SK-N-SH (cell line): ENCODE data around the gene NMNAT1. TPM values are rescaled to one million over a fixed set of nuclear protein-coding genes. Genes with fewer than 3 reads are reported as not detected.

ENCODE experiments used
- CTCF ChIA-PET: fragments of 300-600, 350-600 bp; formaldehyde crosslinking; extraction: SDS; loops from one replicate; lab custom pipeline; 2021; lab: Yijun Ruan, JAX
- POLR2A ChIA-PET: fragments of 350-600 bp; sonication (Branson Sonifier 250); formaldehyde crosslinking; extraction: SDS; loops from one replicate; lab custom pipeline; 2020; ENCODE audit warnings: antibody characterized with exemption, inconsistent platforms; lab: Yijun Ruan, JAX
- DNase-seq: peaks from one replicate; pipeline ENCODE4 v3.0.0; 2012
- H2AFZ ChIP-seq: fragments of 200-600 bp; sonication (generic); 2 replicates; pipeline ENCODE4 v1.8.1; 2016; ENCODE audit warnings: antibody characterized with exemption, mild to moderate bottlenecking, low read depth
- H3F3A ChIP-seq: fragments of 200-600 bp; sonication (generic); replicated peaks from 2 replicates; pipeline ENCODE3; 2016; ENCODE audit warnings: antibody characterized with exemption, mild to moderate bottlenecking; ENCODE audit not compliant: insufficient read depth
- H3K27ac ChIP-seq, 2 experiments: fragments of 200-500 bp in 1 of 2; fragments of 200-600 bp in 1 of 2; sonication (Bioruptor generic) in 1 of 2; sonication (generic), shearing (Covaris generic) in 1 of 2; 2 replicates each; pipeline versions ENCODE4 v1.5.1 to v1.6.1; 2014 to 2016; ENCODE audit warnings: low read depth in 2 of 2, inconsistent platforms in 1 of 2, low read length in 1 of 2, mild to moderate bottlenecking in 1 of 2, mixed read lengths in 1 of 2
- H3K27me3 ChIP-seq: fragments of 200-600 bp; sonication (generic), shearing (Covaris generic); 2 replicates; pipeline ENCODE4 v1.6.1; 2016; ENCODE audit warnings: mixed run types; ENCODE audit not compliant: insufficient read depth
- H3K36me3 ChIP-seq, 2 experiments: fragments of 200-500 bp in 1 of 2; fragments of 200-600 bp in 1 of 2; sonication (Bioruptor generic) in 1 of 2; sonication (generic) in 1 of 2; replicated peaks in 1 of 2; 2 replicates each; pipeline versions ENCODE3 to v1.5.1; 2014 to 2016; ENCODE audit warnings: low read length in 1 of 2, mild to moderate bottlenecking in 1 of 2; ENCODE audit not compliant: insufficient read depth in 2 of 2, control insufficient read depth in 1 of 2
- H3K4me1 ChIP-seq, 2 experiments: fragments of 200-500 bp in 1 of 2; fragments of 200-600 bp in 1 of 2; sonication (Bioruptor generic) in 1 of 2; sonication (generic), shearing (Covaris generic) in 1 of 2; 2 replicates each; pipeline versions ENCODE4 v1.5.1 to v1.6.1; 2014 to 2016; ENCODE audit warnings: low read depth in 1 of 2, low read length in 1 of 2, mixed run types in 1 of 2; ENCODE audit not compliant: insufficient read depth in 2 of 2, control insufficient read depth in 1 of 2
- H3K4me2 ChIP-seq: fragments of 200-600 bp; sonication (generic), shearing (Covaris generic); 2 replicates; pipeline ENCODE4 v1.6.1; 2017; ENCODE audit warnings: mixed run types
- H3K4me3 ChIP-seq, 2 experiments: fragments of 200-500 bp in 1 of 2; fragments of 200-600 bp in 1 of 2; sonication (Bioruptor generic) in 1 of 2; sonication (generic), shearing (Covaris generic) in 1 of 2; 2 replicates each; pipeline versions ENCODE4 v1.5.1 to v1.8.1; 2014 to 2016; ENCODE audit warnings: low read depth in 2 of 2, inconsistent platforms in 1 of 2, low read length in 1 of 2, mild to moderate bottlenecking in 1 of 2, mixed read lengths in 1 of 2, moderate library complexity in 1 of 2
- H3K79me2 ChIP-seq: fragments of 200-600 bp; sonication (generic); 2 replicates; pipeline ENCODE4 v1.8.1; 2017; ENCODE audit warnings: mild to moderate bottlenecking; ENCODE audit not compliant: insufficient read depth
- H3K9ac ChIP-seq: fragments of 200-600 bp; sonication (generic); 2 replicates; pipeline ENCODE4 v1.6.1; 2017; ENCODE audit warnings: mixed run types
- H3K9me2 ChIP-seq: fragments of 200-600 bp; sonication (generic); 2 replicates; pipeline ENCODE4 v1.6.1; 2017; ENCODE audit warnings: mixed run types
- H3K9me3 ChIP-seq: fragments of 200-600 bp; sonication (generic); 2 replicates; pipeline ENCODE4 v1.6.1; 2017; ENCODE audit warnings: mixed run types, mild to moderate bottlenecking, moderate library complexity
- H4K20me1 ChIP-seq: fragments of 200-600 bp; sonication (generic); 2 replicates; pipeline ENCODE4 v1.6.1; 2017; ENCODE audit warnings: mild to moderate bottlenecking, mixed run types; ENCODE audit not compliant: insufficient read depth
- EP300 ChIP-seq, 2 experiments: IDR thresholded peaks; 2 replicates each; pipeline versions ENCODE4 v1.4.0 to v1.6.1; 2012; ENCODE audit warnings: borderline replicate concordance in 1 of 2, low read depth in 1 of 2, low read length in 1 of 2
- FOSL2 ChIP-seq: IDR thresholded peaks from 2 replicates; pipeline ENCODE4 v1.4.0; 2012; ENCODE audit warnings: low read depth, mild to moderate bottlenecking, moderate library complexity, borderline replicate concordance
- GATA2 ChIP-seq: sonication (generic); formaldehyde crosslinking; IDR thresholded peaks from 2 replicates; pipeline ENCODE4 v1.5.0; 2020; ENCODE audit warnings: mild to moderate bottlenecking, missing genetic modification reagents
- IRF3 ChIP-seq: fragments of 150-350 bp; IDR thresholded peaks from 2 replicates; pipeline ENCODE4 v1.6.1; 2016; ENCODE audit warnings: mild to moderate bottlenecking, low read depth, low read length
- RCOR1 ChIP-seq: fragments of 150-350 bp; IDR thresholded peaks from 2 replicates; pipeline ENCODE4 v1.6.1; 2017; ENCODE audit warnings: antibody characterized with exemption, low read length
- RFX5 ChIP-seq: IDR thresholded peaks from 2 replicates; pipeline ENCODE4 v1.6.1; 2012; ENCODE audit warnings: mild to moderate bottlenecking, improper control_type of control experiment, low read length
- RXRA ChIP-seq: IDR thresholded peaks from 2 replicates; pipeline ENCODE4 v1.4.0; 2012; ENCODE audit warnings: low read depth, mild to moderate bottlenecking, borderline replicate concordance
- SIN3A ChIP-seq: IDR thresholded peaks from 2 replicates; pipeline ENCODE4 v1.6.1; 2012; ENCODE audit warnings: low read depth, mild to moderate bottlenecking, low read length, moderate library complexity, borderline replicate concordance
- WGBS: methylation state at CpG from one replicate; pipeline ENCODE4 v1.1.6; 2017; ENCODE audit warnings: low lambda C conversion rate; 5-methylcytosine and 5-hydroxymethylcytosine counted together
- polyA plus RNA-seq, 3 experiments: library from polyadenylated mRNA; depleted of rRNA; stranded (reverse); fragments of >200 nt; gene quantifications; 2 replicates each; pipeline ENCODE4 v1.2.3, GENCODE V29; 2012
- TF ChIP-seq, protein P1 (sequence below): IDR thresholded peaks from 2 replicates; pipeline ENCODE4 v1.6.1; 2012; ENCODE audit warnings: mild to moderate bottlenecking, low read depth, low read length, moderate library complexity
- TF ChIP-seq, protein P2 (sequence below): fragments of 150-350 bp; IDR thresholded peaks from 2 replicates; pipeline ENCODE4 v1.6.1; 2017; ENCODE audit warnings: antibody characterized with exemption, low read length, low read depth, borderline replicate concordance
- TF ChIP-seq, protein P3 (sequence below): IDR thresholded peaks from 2 replicates; pipeline ENCODE4 v1.4.0; 2012; ENCODE audit warnings: low read depth
- TF ChIP-seq, protein P4 (sequence below): IDR thresholded peaks from 2 replicates; pipeline ENCODE4 v1.4.0; 2012; ENCODE audit warnings: low read depth, borderline replicate concordance

The NMNAT1 gene
- polyA plus RNA-seq, 1 of the 3 experiments (the other 2 are of a cell fraction): 7.0 TPM

DNA sequence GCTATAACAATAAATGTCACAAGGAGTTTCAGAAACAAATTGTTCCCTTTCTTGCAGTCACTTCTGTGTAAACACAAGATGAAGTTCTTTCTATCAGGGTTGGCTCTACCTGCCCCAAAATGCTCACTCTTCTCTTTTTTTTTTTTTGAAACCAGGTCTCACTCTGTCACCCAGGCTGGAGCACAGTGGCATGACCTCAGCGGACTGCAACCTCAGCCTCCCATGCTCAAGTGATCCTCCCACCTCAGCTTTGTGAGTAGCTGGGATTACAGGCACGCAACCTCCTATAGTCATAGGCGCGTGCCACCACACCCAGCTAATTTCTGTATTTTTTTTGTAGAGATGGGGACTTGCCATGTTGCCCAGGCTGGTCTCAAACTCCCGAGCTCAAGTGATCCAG is 22.7 kb upstream of the NMNAT1 start:
- WGBS: 97% methylated on average over 5 of the region's 5 CpGs
- CTCF ChIA-PET: interaction anchor here (0.9 kb wide), 1 partner anchor 46 kb away, joined by 3 read pairs; no protein-coding TSS in a partner anchor
- Histone ChIP-seq H2AFZ (no peak overlapping the region), H3K36me3 (no peaks in the 10 kb centered on the region), H3K9me2 (no peaks in the 10 kb centered on the region), H3K9me3 (no peaks in the 10 kb centered on the region), H3K79me2 (no peaks in the 10 kb centered on the region), H3K4me3 (no peak overlapping the region), H3K27ac (no peak overlapping the region), H3K4me2 (no peak overlapping the region), H3K9ac (no peak overlapping the region), H4K20me1 (no peaks in the 10 kb centered on the region), H3F3A (no peaks in the 10 kb centered on the region), H3K4me1 (no peaks in the 10 kb centered on the region), H3K27me3 (no peaks in the 10 kb centered on the region)
- no peak for DNase-seq
- TF ChIP-seq RCOR1: no peak
- TF ChIP-seq, protein P1, sequence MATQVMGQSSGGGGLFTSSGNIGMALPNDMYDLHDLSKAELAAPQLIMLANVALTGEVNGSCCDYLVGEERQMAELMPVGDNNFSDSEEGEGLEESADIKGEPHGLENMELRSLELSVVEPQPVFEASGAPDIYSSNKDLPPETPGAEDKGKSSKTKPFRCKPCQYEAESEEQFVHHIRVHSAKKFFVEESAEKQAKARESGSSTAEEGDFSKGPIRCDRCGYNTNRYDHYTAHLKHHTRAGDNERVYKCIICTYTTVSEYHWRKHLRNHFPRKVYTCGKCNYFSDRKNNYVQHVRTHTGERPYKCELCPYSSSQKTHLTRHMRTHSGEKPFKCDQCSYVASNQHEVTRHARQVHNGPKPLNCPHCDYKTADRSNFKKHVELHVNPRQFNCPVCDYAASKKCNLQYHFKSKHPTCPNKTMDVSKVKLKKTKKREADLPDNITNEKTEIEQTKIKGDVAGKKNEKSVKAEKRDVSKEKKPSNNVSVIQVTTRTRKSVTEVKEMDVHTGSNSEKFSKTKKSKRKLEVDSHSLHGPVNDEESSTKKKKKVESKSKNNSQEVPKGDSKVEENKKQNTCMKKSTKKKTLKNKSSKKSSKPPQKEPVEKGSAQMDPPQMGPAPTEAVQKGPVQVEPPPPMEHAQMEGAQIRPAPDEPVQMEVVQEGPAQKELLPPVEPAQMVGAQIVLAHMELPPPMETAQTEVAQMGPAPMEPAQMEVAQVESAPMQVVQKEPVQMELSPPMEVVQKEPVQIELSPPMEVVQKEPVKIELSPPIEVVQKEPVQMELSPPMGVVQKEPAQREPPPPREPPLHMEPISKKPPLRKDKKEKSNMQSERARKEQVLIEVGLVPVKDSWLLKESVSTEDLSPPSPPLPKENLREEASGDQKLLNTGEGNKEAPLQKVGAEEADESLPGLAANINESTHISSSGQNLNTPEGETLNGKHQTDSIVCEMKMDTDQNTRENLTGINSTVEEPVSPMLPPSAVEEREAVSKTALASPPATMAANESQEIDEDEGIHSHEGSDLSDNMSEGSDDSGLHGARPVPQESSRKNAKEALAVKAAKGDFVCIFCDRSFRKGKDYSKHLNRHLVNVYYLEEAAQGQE: no peak
- POLR2A ChIA-PET: no interaction called here

- no peak overlapping the region for H3K27ac ChIP-seq
- H2AFZ ChIP-seq: no peak overlapping the region
- no peaks in the 10 kb centered on the region for H3K9me3 ChIP-seq
- H3K9me2 ChIP-seq: no peaks in the 10 kb centered on the region
- DNase-seq: no peak
- no peak overlapping the region for H3K9ac ChIP-seq
- H3K36me3 ChIP-seq: no peaks in the 10 kb centered on the region
- H3F3A ChIP-seq: peaks cover 7% of the 10 kb centered on the region
- no peaks in the 10 kb centered on the region for H4K20me1 ChIP-seq
- CTCF ChIA-PET: interaction anchor here (1.8 kb wide), 1 partner anchor 8 kb away, joined by 4 read pairs; no protein-coding TSS in a partner anchor
- POLR2A ChIA-PET: interaction anchor here (1.0 kb wide), 1 partner anchor 12 kb away, joined by 3 read pairs; the partner anchor contains the start of gene CTNNBIP1
- H3K27me3 ChIP-seq: no peaks in the 10 kb centered on the region
- H3K4me3 ChIP-seq: no peak overlapping the region
- H3K4me1 ChIP-seq: no peaks in the 10 kb centered on the region
- no peaks in the 10 kb centered on the region for H3K79me2 ChIP-seq
- no peak overlapping the region for H3K4me2 ChIP-seq
- WGBS: 83% methylated on average over 5 of the region's 5 CpGs
- TF ChIP-seq RCOR1 (no peak), RFX5 (no peak), FOSL2 (no peak), IRF3 (no peak), EP300 (IDR thresholded peaks at IDR 0.05; ENCODE audit: borderline replicate concordance in 1 of 2, low read depth in 1 of 2, low read length in 1 of 2) (no peak), RXRA (no peak), GATA2 (CRISPR knock-in tag) (no peak), SIN3A (no peak)
- TF ChIP-seq, protein P2, sequence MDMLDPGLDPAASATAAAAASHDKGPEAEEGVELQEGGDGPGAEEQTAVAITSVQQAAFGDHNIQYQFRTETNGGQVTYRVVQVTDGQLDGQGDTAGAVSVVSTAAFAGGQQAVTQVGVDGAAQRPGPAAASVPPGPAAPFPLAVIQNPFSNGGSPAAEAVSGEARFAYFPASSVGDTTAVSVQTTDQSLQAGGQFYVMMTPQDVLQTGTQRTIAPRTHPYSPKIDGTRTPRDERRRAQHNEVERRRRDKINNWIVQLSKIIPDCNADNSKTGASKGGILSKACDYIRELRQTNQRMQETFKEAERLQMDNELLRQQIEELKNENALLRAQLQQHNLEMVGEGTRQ: no peak
- TF ChIP-seq, protein P3, sequence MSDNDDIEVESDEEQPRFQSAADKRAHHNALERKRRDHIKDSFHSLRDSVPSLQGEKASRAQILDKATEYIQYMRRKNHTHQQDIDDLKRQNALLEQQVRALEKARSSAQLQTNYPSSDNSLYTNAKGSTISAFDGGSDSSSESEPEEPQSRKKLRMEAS: no peak
- TF ChIP-seq, protein P1: no peak
- TF ChIP-seq, protein P4, sequence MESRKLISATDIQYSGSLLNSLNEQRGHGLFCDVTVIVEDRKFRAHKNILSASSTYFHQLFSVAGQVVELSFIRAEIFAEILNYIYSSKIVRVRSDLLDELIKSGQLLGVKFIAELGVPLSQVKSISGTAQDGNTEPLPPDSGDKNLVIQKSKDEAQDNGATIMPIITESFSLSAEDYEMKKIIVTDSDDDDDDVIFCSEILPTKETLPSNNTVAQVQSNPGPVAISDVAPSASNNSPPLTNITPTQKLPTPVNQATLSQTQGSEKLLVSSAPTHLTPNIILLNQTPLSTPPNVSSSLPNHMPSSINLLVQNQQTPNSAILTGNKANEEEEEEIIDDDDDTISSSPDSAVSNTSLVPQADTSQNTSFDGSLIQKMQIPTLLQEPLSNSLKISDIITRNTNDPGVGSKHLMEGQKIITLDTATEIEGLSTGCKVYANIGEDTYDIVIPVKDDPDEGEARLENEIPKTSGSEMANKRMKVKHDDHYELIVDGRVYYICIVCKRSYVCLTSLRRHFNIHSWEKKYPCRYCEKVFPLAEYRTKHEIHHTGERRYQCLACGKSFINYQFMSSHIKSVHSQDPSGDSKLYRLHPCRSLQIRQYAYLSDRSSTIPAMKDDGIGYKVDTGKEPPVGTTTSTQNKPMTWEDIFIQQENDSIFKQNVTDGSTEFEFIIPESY: no peak
Measured at GRCh38 chr1:9922342-9922741, 20.9 kb upstream of the NMNAT1 start.
